Fibroblast of skin of right quadriceps (primary cell): ENCODE results near the gene ANKMY2.
"Not testable (repeated sequence)": the region's sequence is repeated elsewhere in the genome, so short reads cannot be mapped to it uniquely, and the experiment has no call there.

Source experiments
- DNase-seq: peaks from one replicate; pipeline ENCODE4 v3.0.0-alpha.2; 2013

Gene ANKMY2

GRCh38 chr7:16645593-16646471 is at the start of gene ANKMY2, which contains the start of gene BZW2:
Gene ANKMY2 (minus strand): TSS chr7:16645754. CDS start chr7:16645573, 181 bp downstream.
Gene BZW2 (plus strand): TSS chr7:16646181. CDS start chr7:16665444, 19,263 bp downstream.
- peak; percentile 97 for DNase-seq

DNA sequence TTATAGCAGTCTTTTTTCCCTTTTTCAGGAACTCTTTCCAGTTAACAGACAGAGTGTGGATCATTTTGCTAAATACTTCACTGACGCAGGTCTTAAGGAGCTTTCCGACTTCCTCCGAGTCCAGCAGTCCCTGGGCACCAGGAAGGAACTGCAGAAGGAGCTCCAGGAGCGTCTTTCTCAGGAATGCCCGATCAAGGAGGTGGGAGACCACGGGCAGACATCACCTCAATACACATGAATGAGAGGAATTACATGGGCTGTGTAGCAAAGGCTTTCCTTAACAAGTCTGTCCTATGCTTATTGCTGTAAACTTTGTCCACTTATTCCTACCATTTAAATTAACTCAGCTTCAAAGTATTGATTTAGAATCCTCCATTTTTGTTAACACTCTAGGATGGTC is 49.3 kb upstream of the ANKMY2 start:
- no peak for DNase-seq

DNA sequence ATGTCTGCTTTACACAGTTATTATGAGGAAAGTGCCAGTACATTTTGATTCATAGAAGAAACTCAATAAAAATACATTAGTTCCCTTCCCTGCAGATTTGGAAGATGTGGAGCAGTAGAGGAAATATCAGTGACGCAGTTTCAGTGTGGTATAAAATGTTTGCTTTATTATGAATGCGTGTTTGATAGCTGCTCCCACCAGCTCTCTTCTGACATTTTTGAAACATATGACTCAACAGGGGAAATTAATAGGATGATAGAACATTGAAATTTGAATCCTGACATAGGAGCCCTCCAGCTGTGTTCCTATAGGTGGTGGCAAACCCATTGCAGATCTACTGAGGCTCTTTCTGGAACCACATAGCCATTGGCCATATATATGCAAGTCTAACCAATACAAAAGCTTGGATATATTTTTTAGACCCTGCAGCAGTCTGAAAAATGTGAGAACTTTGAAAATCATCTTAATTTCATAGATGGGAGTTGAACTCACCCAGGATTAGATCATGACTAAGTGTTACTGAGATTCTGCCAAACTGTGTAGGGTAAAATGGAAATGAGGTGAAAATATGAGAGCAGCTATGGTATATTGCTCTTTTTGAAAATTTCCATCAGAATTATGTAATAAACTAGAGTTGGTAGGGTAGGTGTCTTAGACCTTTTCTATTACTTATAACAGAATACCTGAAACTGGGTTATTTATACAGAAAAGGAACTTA is 48.2 kb upstream of the ANKMY2 start:
- DNase-seq = no peak

DNA sequence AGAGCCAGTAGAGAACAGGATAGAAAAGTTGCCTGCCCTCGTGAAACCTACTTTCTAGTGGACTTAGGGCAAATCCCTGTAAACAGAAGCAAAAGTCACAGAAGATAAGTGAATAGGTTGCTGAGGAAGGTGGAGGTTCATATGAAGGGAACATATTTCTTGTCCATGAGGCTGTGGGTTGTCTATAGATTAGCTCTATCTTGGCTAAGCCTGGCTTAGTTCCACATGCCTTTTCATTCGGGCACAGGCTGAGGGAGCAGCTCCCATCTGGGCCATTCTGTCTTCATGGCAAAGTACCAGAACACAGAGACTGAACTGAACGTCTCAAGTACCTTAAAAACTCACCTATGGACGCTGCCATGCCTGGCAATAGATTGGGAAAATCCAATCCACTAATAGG is 45.7 kb upstream of the ANKMY2 start:
- DNase-seq = no peak

GRCh38 chr7:16688249-16688648 is 42.7 kb upstream of the ANKMY2 start:
- no peak for DNase-seq

DNA sequence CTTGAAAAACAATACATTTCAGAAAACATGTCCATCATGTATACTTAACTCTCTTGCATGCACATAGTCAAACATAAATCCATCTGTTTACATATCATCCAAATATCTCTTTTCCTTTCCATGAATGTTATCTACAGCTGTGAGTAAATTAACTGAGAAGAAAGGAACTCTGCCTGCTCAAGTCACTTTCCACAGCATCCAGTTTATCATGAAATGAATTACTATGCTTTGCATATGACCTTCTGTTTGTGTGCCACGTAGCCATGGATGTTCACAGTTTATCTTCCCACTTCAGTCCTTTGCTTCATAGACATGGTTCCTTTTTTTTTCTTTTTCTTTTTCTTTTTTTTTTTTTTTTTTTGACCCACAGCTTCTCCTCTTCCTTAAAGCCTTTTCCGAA is 40.0 kb upstream of the ANKMY2 start:
- DNase-seq = no peak

DNA sequence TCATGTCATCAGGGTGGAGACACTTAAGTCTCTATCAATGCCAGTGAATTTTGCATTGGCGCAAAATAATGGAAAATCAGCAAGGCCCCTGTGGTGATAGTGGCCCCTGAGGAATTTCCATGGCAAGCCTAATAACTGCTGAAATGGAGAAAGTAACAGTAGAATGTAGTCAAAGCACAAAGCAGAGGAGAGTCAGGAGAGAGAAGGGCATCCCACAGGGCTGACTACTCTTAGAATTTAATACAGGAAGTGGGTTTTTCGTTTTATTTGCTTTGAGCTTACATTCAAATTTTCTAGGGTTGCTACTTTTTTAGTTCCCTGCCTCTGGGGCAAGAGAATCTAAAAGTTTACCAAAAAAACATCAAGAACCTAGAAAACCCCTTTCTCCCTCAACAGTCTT is 39.4 kb upstream of the ANKMY2 start:
- DNase-seq = no peak

DNA sequence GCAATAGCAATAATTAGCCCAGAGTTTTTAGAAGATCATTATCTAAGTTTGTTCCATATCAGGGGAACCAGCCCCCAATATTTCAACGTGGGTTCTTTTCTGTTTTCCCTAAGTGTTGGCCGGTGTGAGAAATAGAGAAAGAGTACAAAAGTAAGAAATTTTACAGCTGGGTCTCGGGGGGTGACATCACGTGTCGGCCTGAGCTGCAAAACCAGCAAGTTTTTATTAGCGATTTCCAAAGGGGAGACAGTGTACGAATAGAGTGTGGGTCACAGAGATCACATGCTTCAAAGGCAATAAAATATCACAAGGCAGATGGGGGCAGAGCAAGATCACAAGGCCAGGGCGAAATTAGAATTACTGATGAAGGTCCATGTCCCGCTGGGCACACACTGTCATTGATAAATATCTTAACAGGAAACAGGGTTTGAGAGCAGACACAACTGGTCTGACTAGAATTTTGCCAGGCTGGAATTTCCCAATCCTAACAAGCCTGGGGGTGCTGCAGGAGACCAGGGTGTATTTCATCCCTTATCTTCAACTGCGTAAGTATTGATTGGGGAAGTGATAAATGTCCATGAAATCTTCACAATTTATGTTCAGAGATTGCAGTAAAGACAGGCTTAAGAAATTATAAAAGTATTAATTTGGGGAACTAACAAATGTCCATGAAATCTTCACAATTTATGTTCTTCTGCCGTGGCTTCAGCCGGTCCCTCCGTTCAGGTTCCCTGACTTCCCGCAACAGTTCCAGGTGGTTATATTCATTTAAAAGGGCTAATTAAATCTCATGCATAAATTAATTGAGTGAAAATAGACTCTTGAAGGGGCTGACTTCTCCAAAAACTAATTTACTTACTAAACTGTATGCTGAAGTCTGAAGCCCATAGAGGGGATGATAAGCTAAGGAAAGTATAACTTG is 33.4 kb upstream of the ANKMY2 start:
- not testable (repeated sequence) for DNase-seq

- no peak for DNase-seq
Observed at GRCh38 chr7:16677978-16678494, 32.5 kb upstream of the ANKMY2 start.

DNA sequence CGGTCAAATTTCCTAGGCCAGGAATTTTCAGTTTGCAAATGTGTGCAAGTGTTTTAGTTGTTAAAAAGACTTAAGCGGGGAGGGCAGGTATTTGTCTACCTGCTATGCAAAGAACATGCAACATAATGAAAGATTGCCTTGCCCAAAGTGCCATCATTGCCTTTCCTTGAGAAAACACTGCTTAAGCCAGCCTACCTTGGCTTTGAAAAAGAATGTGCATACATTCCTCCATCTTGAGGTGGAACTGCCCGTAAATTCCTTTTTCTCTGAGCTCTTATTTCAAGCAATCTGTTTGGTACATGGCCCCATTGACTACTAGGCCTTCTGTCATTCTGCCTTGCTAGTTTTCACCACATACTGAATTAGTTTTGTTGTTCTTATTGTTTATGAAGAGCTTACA is 29.7 kb upstream of the ANKMY2 start:
- no peak for DNase-seq

- DNase-seq = no peak
Observed at GRCh38 chr7:16671811-16672210, 26.3 kb upstream of the ANKMY2 start.

GRCh38 chr7:16670731-16671344 is 25.3 kb upstream of the ANKMY2 start:
- DNase-seq = no peak

GRCh38 chr7:16670021-16670420 is 24.5 kb upstream of the ANKMY2 start:
- peak; percentile 49 for DNase-seq

DNA sequence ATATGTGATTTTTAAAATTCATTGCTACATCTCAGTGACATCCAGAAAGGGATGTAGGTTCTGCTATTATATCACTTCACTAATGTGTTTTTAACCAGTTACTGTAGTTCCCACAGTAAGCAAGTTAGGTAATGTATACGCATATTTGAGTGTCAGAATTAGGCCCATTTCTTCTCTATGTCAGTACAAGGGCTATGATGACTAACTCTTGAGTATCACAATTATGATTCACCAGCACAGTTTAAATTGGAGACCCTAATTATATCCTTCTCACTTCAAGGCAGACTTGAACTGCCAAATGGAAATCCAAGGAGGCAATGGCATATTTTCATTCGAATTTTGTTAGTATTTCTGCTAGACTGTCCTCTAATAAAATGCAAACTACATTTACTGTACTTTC is 24.0 kb upstream of the ANKMY2 start:
- peak; percentile 81 for DNase-seq

GRCh38 chr7:16668978-16669377 is 23.4 kb upstream of the ANKMY2 start:
- DNase-seq = no peak

- DNase-seq = peak; percentile 99
Observed at GRCh38 chr7:16668049-16668858, 22.7 kb upstream of the ANKMY2 start.

GRCh38 chr7:16667355-16667754 is 21.8 kb upstream of the ANKMY2 start:
- no peak for DNase-seq

DNA sequence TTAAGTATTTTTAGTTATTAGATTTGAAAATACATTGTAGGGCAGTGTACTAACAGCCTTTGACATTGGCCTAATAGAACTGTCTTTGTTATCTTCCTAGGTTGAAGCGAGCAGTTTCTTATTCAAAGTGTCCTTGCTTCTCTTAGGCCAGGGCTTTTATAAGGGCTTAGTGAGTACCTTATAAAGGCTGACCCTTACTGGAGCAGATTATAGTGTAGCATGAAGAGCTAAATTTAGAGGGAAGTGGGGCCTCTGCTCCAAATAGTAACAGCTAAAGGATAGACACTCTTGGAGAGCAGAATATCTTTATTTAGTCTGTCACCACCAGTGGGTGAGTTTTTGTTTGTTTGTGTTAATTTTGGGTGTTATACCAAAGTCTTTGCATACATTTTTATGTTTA is 16.4 kb upstream of the ANKMY2 start:
- no peak for DNase-seq

GRCh38 chr7:16660702-16661464 is 15.3 kb upstream of the ANKMY2 start:
- DNase-seq = peak; percentile 87

DNA sequence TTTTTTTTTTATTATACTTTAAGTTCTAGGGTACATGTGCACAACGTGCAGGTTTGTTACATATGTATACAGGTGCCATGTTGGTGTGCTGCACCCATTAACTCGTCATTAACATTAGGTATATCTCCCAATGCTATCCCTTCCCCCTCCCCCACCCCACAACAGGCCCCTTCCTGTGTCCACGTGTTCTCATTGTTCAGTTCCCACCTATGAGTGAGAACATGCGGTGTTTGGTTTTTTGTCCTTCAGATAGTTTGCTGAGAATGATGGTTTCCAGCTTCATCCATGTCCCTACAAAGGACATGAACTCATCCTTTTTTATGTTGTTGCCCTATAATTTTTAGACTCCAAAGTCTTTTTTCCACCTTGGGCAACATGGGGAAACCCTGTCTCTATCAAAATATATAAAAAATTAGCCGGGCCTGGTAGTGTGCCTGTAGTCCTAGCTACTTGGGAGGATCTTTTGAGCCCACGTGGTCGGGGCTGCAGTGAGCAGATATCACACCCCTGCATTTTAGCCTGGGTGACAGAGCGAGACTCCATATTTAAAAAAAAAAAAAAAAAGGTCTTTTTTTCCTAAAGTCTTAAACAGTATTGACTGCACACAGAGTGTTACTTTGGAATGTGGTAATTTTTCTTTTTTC is 14.4 kb upstream of the ANKMY2 start:
- DNase-seq = not testable (repeated sequence)
